SU-DHL-6 (cell line): ENCODE measurements around the gene DNAJA4.

Experiments
- EZH2phosphoT487 ChIP-seq: fragments of 200-600 bp; sonication (generic), shearing (Covaris generic); conservative IDR thresholded peaks from 2 replicates; pipeline ENCODE4 v1.6.1; 2018; ENCODE audit warnings: mild to moderate bottlenecking, antibody characterized with exemption, low read length, moderate library complexity, mixed read lengths
- TF ChIP-seq, protein P1 (sequence below): fragments of 200-600 bp; sonication (generic); IDR thresholded peaks from one replicate; pipeline ENCODE4 v1.5.1; 2017; ENCODE audit warnings: antibody characterized with exemption, mild to moderate bottlenecking, low read length, moderate library complexity; ENCODE audit not compliant: insufficient read depth, poor library complexity, severe bottlenecking

- TF ChIP-seq, protein P1, sequence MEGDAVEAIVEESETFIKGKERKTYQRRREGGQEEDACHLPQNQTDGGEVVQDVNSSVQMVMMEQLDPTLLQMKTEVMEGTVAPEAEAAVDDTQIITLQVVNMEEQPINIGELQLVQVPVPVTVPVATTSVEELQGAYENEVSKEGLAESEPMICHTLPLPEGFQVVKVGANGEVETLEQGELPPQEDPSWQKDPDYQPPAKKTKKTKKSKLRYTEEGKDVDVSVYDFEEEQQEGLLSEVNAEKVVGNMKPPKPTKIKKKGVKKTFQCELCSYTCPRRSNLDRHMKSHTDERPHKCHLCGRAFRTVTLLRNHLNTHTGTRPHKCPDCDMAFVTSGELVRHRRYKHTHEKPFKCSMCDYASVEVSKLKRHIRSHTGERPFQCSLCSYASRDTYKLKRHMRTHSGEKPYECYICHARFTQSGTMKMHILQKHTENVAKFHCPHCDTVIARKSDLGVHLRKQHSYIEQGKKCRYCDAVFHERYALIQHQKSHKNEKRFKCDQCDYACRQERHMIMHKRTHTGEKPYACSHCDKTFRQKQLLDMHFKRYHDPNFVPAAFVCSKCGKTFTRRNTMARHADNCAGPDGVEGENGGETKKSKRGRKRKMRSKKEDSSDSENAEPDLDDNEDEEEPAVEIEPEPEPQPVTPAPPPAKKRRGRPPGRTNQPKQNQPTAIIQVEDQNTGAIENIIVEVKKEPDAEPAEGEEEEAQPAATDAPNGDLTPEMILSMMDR, result no peak
- no peak for TF ChIP-seq EZH2phosphoT487
Measured at GRCh38 chr15:78329625-78330024, 65.3 kb downstream of the DNAJA4 start.
